NCI-H146 (cell line): ENCODE data around the gene DAPK1.

ENCODE experiments used
- DNase-seq: peaks from one replicate; lab custom pipeline; 2025; lab: John Stamatoyannopoulos, UW

DAPK1 gene

DNA sequence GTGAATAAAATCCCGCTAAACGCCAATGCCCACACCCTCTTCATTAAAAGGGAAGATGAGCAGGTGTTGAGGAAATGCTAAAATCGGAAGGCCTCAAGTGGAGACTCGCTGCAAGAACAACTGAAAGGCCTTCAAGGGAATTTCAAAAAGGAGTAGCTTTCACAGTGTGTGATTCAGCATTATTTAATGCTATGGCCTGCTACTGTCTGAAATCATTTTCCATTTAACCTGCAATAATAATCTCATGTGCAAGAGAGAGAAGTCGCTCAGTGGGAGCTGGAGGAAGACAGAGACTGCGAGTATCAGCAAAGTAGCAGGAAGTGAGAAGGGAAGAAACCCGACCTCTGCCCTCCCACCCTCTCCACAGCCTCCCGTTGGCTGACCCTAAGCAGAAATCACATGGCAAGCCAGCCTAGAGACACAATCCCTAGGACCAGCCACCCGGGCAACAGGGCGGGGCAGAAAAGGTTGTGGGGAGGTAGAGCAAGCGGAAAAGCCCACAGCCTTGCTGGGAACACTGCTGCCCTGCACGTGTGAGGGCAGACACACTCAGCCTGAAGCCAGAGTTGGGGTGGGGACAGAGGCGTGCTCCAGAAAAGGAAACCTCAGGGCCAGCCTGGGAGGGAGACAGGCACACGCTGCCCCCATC lies 188.3 kb downstream of the DAPK1 start:
- no peak for DNase-seq

DNA sequence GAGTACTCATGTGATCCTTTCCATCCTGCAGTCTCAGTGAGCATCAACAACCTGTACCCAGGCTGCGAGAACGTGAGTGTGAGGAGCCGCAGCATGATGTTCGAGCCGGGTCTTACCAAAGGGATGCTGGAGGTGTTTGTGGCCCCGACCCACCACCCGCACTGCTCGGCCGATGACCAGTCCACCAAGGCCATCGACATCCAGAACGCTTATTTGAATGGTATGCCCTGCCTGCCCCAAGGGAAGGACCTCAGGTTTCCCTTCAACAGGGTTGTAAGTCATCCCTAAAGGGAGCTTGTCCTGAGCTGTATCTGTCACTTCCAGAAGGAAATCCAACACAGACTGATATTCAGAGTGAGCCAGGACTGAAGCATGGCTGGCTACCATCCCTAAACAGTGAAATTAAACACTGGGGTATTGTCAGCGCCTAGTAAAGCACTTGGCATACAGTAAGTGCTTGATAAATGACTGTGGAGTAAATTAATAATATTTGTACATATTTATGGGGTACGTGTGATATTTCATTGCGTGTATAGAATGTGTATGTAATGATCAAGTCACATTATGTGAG lies 188.9 kb downstream of the DAPK1 start:
- DNase-seq: no peak

DNA sequence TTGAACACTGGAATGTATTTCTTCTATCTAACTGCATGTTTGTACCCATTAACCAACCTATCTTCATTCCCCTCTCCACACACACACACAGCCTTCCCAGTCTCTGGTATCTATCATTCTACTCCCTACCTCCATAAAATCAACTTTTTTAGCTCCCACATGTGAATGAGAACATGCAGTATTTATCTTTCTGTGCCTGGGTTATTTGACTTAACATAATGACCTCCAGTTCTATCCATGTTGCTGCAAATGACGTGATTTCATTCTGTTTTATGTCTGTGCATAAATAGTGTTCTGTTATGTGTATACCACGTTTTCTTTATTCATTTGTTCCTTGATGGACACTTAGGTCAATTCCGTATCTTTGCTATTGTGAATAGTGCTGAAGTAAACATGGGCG lies 189.5 kb downstream of the DAPK1 start:
- DNase-seq: no peak

- no peak for DNase-seq
Measured at GRCh38 chr9:87694236-87694755, 196.6 kb downstream of the DAPK1 start.

- no peak for DNase-seq
Measured at GRCh38 chr9:87695523-87695922, 197.9 kb downstream of the DAPK1 start.

- no peak for DNase-seq
Measured at GRCh38 chr9:87696641-87697040, 199.0 kb downstream of the DAPK1 start.

DNA sequence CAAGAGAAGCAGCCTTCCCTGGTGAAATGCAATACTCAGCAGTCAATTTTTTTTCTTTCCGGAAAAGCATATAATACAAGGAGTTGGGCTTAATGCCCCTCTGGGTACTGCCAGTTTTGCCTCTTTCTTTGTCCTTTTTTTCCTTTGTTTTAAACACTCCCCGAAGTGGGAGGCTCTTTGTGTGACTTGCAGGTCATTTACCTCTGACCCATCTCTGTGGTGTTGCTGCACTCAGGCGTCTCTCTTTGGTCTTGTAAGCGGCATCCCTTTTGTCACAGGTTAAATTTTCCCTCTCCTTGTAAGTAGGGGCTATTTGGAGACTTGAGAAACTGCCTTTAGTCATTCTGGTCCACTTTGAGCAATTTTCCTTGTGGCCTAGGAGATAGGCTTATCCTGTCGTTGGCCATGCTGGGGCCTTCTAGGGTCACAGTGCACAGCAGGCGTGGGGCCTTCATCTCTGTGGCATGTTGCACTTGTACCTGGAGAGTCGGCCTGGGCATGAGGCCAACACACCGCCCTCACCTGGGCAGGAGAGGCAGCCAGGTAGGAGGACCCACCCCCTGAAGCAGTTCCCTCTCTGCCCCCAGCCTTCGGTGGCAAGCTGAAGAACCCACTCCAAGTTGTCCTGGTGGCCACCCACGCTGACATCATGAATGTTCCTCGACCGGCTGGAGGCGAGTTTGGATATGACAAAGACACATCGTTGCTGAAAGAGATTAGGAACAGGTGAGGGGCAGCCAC lies 200.6 kb downstream of the DAPK1 start:
- DNase-seq: no peak

DNA sequence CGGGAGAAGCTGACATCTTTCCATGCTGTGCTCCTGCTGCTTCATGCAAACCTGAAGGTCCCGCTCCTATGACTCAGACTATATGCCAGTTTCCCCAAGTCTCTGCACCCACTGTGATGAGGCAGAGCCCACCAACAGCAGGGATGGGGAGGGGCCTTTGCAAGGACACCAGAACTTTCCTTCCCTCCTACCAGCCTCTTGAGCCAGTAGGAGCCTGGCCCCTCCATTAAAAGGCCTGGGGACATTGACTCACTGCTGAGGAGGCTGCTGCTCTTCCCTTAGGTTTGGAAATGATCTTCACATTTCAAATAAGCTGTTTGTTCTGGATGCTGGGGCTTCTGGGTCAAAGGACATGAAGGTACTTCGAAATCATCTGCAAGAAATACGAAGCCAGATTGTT lies 202.2 kb downstream of the DAPK1 start:
- no peak for DNase-seq

DNA sequence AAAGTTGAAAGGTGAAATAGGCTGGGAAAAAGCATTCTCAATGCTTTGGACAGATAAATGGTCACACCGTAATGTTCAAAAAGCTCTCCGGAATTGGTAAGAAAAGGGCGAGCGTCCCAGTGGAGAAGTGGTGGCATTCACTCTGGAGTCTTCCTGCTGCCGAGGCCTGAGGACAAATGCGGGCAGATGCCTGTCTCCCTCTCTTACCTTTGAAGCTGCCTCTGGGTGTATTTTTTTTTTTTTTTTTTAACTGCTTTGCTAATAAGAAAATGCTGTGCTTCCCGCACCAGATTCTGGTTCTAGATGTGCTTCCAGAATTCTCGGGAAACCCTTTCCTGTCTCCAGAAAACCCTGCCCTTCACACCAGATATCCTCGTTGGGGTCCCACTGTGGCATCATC lies 203.8 kb downstream of the DAPK1 start:
- DNase-seq: no peak

DNA sequence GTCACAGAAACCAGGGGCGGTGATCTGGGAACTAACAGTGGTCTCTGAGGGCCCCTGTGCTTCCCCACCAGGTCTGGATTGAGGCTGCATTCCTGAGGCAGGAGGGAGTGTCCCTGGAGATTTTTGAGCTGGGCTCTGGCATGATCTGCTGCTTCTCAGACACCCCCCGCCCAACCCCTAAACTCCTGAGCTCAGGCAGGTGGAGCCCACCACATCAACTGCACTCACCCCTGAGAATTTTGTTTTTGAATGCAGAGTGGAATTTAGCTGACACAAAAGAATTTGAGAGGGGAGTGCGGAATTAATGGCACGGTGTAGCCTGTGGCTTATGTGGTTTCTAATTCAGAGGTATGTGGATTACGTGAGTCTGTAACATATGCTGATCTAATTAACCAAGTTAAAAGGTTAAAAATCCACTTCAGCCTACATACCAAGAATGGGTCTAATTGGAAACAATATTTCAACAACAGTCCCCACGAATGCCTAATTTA lies 204.3 kb downstream of the DAPK1 start:
- DNase-seq: no peak

DNA sequence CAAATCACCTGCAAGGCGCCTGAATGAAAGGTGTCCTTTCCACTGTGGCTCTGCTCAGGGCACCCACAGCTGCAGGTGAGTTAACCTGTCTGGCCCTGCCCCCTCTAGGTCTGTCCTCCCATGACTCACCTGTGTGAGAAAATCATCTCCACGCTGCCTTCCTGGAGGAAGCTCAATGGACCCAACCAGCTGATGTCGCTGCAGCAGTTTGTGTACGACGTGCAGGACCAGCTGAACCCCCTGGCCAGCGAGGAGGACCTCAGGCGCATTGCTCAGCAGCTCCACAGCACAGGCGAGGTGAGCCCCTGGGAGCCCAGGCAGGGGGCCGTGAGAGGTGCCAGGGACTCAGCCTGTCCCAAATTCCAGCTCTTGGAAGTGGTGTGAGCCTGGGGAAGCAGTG lies 205.3 kb downstream of the DAPK1 start:
- DNase-seq: no peak

GRCh38 chr9:87703636-87704276 lies 206.1 kb downstream of the DAPK1 start:
- no peak for DNase-seq

GRCh38 chr9:87704342-87704741 lies 206.7 kb downstream of the DAPK1 start:
- no peak for DNase-seq

GRCh38 chr9:87706066-87706739 lies 208.5 kb downstream of the DAPK1 start:
- DNase-seq: no peak

- DNase-seq: no peak
Measured at GRCh38 chr9:87707805-87708506, 210.3 kb downstream of the DAPK1 start.

GRCh38 chr9:87708546-87708945 lies 210.9 kb downstream of the DAPK1 start:
- DNase-seq: no peak

DNA sequence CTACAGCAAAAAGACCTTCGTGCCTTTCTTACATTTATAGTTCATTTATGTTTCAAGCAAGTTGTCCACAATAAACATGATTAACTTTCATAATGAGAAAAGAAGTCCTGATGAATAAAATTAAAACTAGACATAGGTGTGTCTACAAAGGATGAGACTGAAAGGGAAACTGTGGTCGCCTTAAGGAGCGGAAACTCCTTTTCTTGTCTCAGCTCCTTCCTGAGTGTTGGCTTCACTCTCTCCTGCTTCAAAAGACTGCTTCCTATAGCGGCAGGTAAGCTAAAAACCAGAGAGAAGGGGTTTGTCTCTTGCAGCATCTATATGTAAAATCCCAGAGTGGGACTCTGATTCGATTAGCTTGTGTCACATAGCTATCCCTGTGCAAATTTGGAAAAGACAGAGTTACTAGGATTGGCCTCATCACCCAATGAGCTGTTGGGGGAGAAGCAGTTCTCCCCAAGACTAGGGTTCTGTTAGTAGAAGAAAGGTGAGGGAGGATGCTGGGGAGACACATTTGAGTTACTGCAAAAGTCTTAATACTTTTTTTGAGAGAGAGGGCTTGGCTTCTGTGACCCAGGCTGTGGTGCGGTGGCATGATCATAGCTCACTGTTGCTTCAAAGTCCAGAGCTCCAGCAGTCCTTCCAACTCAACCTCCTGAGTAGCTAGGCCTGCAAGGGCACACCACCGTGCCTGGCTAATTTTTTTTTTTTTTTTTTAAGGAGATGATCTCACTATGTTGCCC lies 211.5 kb downstream of the DAPK1 start:
- DNase-seq: no peak

DNA sequence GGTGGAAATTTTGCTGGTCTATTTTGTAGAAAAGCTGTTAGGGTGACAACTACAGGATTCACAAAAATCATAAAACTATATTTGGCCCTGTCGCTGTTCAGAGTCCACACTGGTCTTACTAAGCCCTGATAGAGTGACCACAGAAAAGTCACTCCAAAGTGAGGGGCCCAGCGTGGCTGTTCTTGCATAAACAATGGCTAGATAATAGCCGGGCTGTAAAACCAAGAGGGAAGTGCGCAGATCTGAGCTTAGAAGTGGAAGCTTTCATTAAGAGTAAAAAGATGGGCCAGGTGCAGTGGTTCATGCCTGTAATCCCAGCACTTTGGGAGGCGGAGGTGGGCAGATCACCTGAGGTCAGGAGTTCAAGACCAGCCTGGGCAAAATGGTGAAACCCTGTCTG lies 212.8 kb downstream of the DAPK1 start:
- no peak for DNase-seq

- no peak for DNase-seq
Measured at GRCh38 chr9:87711857-87712800, 214.5 kb downstream of the DAPK1 start.
